ENCODE data around the gene TMEM213. TPM values are rescaled to one million over a fixed set of nuclear protein-coding genes. Genes with fewer than 3 reads are reported as not detected.

The TMEM213 gene
- total and polyA plus RNA-seq, 12 donors, result not detected

- DNase-seq (no peak), ATAC-seq (no peak)
- Histone ChIP-seq H3K4me3 (no peak overlapping the region), H3K9me3 (no peaks in the 10 kb centered on the region), H3K4me1 (peaks cover 0 to 18% (median 0%) of the 10 kb centered on the region in 9 donors), H3K27ac (no peak overlapping the region), H3K27me3 (no peaks in the 10 kb centered on the region), H3K36me3 (no peaks in the 10 kb centered on the region)
- intact Hi-C loops (cut with DNase I), result loop anchor here in 9 of 10 donors (2.0 to 10.0 kb wide), 6 partner anchors 94 to 190 kb away; partner anchors contain the start of gene KIAA1549 (in 7 of the 9)
- WGBS, 2 donors, result 83 to 84% methylated on average over 9 of the region's 9 CpGs
- no peak for TF ChIP-seq CTCF (IDR thresholded peaks at IDR 0.05)
Observed at GRCh38 chr7:138887085-138887710, 89.4 kb downstream of the TMEM213 start.

Other genes starting within 250 kb of the TMEM213 start
- gene SVOPL, start 96.6 kb upstream of the TMEM213 start, total RNA-seq, result not detected
- gene SVOPL, start 96.6 kb upstream of the TMEM213 start, polyA plus RNA-seq, result not detected
- not detected for gene ATP6V0A4, start 202 bp downstream of the TMEM213 start, total RNA-seq
- not detected for gene ATP6V0A4, start 202 bp downstream of the TMEM213 start, polyA plus RNA-seq
- 1 to 10 TPM; 1.1 to 2.1 (median 1.6) TPM for gene KIAA1549, start 183.4 kb downstream of the TMEM213 start, total RNA-seq
- 1 to 10 TPM in 1 of 2 donors, under 1 TPM in 1; 0.49 to 1.2 TPM for gene KIAA1549, start 183.4 kb downstream of the TMEM213 start, polyA plus RNA-seq
- 1 to 10 TPM; 1.8 to 5.8 (median 2.5) TPM for gene ZC3HAV1L, start 238.0 kb downstream of the TMEM213 start, total RNA-seq
- gene ZC3HAV1L, start 238.0 kb downstream of the TMEM213 start, polyA plus RNA-seq, result under 1 TPM; 0.39 to 0.95 TPM

Measured in heart right ventricle (tissue), 16 donors.